HG03175 (cell line): Measurements from ENCODE around the gene MEGF9.

Source experiments
- ATAC-seq: cut with Tn5 transposase; IDR thresholded peaks from one replicate; pipeline ENCODE4 v1.9.1; 2021; ENCODE audit warnings: mild to moderate bottlenecking, moderate library complexity; ENCODE audit not compliant: unreplicated experiment

The MEGF9 gene

GRCh38 chr9:120627073-120627472 is 87.2 kb downstream of the MEGF9 start:
- ATAC-seq: no peak

- ATAC-seq: no peak
These were observed 87.8 kb downstream of the MEGF9 start for GRCh38 chr9:120626512-120626911.

GRCh38 chr9:120625222-120625621 is 89.0 kb downstream of the MEGF9 start:
- ATAC-seq: no peak

- no peak for ATAC-seq
These were observed 91.5 kb downstream of the MEGF9 start for GRCh38 chr9:120622790-120623189.

GRCh38 chr9:120621941-120622340 is 92.3 kb downstream of the MEGF9 start:
- ATAC-seq: no peak

GRCh38 chr9:120619751-120620655 is 94.3 kb downstream of the MEGF9 start:
- no peak for ATAC-seq

GRCh38 chr9:120616966-120617935 is 97.0 kb downstream of the MEGF9 start:
- no peak for ATAC-seq

- no peak for ATAC-seq
These were observed 102.1 kb downstream of the MEGF9 start for GRCh38 chr9:120612218-120612617.

GRCh38 chr9:120611690-120612068 is 102.6 kb downstream of the MEGF9 start:
- ATAC-seq: no peak

- no peak for ATAC-seq
These were observed 103.1 kb downstream of the MEGF9 start for GRCh38 chr9:120610975-120611689.

- ATAC-seq: no peak
These were observed 104.6 kb downstream of the MEGF9 start for GRCh38 chr9:120609636-120610035.

GRCh38 chr9:120608421-120608820 is 105.8 kb downstream of the MEGF9 start:
- ATAC-seq: no peak

GRCh38 chr9:120603591-120603990 is 110.7 kb downstream of the MEGF9 start:
- no peak for ATAC-seq

- no peak for ATAC-seq
These were observed 111.3 kb downstream of the MEGF9 start for GRCh38 chr9:120603010-120603409.

GRCh38 chr9:120593955-120594277 is 120.4 kb downstream of the MEGF9 start:
- ATAC-seq: no peak

GRCh38 chr9:120593250-120593954 is 120.9 kb downstream of the MEGF9 start:
- ATAC-seq: no peak

GRCh38 chr9:120592210-120592609 is 122.1 kb downstream of the MEGF9 start:
- no peak for ATAC-seq

- no peak for ATAC-seq
These were observed 126.9 kb downstream of the MEGF9 start for GRCh38 chr9:120587328-120587727.

GRCh38 chr9:120583958-120584369 is 130.3 kb downstream of the MEGF9 start:
- peak; percentile 48 for ATAC-seq
